Activated CD4-positive, CD25-positive, alpha-beta regulatory T cell (primary cell): ENCODE measurements around the gene SCYGR4.
"Not testable (repeated sequence)": the region's sequence is repeated elsewhere in the genome, so short reads cannot be mapped to it uniquely, and the experiment has no call there.

ENCODE experiments used
- DNase-seq, 4 experiments: peaks; one replicate each; lab custom pipeline; 2025; lab: John Stamatoyannopoulos, UW

The SCYGR4 gene

GRCh38 chr2:227666631-227667170 lies 49.4 kb downstream of the SCYGR4 start, which contains the start of gene SCYGR5:
Gene SCYGR5 (plus strand): TSS chr2:227666804. CDS start chr2:227666804, 0 bp downstream.
- DNase-seq = not testable (repeated sequence)
